HG02840 (cell line): Measurements from ENCODE around the gene MAG.
"Not testable (repeated sequence)": the region's sequence is repeated elsewhere in the genome, so short reads cannot be mapped to it uniquely, and the experiment has no call there.

Experiments used
- ATAC-seq: cut with Tn5 transposase; IDR thresholded peaks from one replicate; pipeline ENCODE4 v1.9.1; 2021; ENCODE audit warnings: mild to moderate bottlenecking, moderate library complexity, moderate number of reproducible peaks; ENCODE audit not compliant: unreplicated experiment, low FRiP score

MAG gene

GRCh38 chr19:35355791-35356460, 64.0 kb downstream of the MAG start:
- ATAC-seq, result no peak

GRCh38 chr19:35357867-35358573, 66.1 kb downstream of the MAG start, which contains the start of gene FFAR3:
TSS of gene FFAR3 (plus strand) at chr19:35358460. CDS start at chr19:35358891, 431 bp downstream.
- no peak for ATAC-seq

GRCh38 chr19:35358834-35359233, 66.9 kb downstream of the MAG start:
- not testable (repeated sequence) for ATAC-seq

GRCh38 chr19:35359395-35359794, 67.4 kb downstream of the MAG start:
- ATAC-seq, result not testable (repeated sequence)

- not testable (repeated sequence) for ATAC-seq
Observed at GRCh38 chr19:35360081-35360480, 68.1 kb downstream of the MAG start.

GRCh38 chr19:35360880-35361420, 69.0 kb downstream of the MAG start:
- no peak for ATAC-seq

GRCh38 chr19:35362261-35363000, 70.5 kb downstream of the MAG start:
- ATAC-seq, result no peak

- ATAC-seq, result no peak
Observed at GRCh38 chr19:35363001-35363590, 71.1 kb downstream of the MAG start.
